ENCODE data around the gene ADCYAP1R1. TPM values are rescaled to one million over a fixed set of nuclear protein-coding genes. Genes with fewer than 3 reads are reported as not detected.
A peak's percentile ranks its signal among the peaks of the same experiment; 100 is the strongest.

The ADCYAP1R1 gene
- total RNA-seq, 1 experiment from 2014 or later, result not detected

DNA sequence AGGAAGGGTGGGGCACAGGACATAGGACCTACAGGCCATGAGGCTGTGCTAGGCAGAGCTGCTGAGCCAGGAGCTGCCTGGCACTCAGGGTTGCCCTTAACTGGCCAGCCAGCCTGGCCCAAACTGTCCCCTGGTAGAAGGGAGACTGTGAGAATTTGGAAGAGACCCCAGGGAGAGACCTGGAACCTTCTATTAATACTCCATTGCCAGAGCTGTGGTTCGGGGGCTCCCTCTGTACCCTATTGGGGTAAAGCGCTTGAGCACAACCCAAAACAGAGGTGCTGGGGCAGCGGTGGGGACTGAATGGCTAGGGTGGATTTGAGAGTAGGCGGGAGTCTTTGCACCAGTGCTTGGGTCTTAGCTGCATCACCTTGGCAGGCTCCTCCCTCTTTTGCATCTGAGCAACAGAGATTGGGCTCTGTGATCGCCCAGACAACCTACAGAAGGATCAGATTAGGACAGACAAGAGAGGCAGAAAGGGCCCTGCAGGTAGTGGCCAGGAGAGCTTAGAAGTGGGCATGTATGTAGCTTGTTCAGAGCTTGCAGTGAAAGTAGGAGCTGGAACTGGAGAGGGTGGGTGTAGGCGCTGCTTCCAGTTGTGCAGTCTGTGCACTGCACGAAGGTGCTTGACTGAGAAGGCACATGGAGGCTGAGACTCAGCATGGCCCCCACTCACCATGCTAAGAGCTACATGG lies 53.3 kb downstream of the ADCYAP1R1 start:
- DNase-seq (ENCODE audit: low read depth), result no peak

DNA sequence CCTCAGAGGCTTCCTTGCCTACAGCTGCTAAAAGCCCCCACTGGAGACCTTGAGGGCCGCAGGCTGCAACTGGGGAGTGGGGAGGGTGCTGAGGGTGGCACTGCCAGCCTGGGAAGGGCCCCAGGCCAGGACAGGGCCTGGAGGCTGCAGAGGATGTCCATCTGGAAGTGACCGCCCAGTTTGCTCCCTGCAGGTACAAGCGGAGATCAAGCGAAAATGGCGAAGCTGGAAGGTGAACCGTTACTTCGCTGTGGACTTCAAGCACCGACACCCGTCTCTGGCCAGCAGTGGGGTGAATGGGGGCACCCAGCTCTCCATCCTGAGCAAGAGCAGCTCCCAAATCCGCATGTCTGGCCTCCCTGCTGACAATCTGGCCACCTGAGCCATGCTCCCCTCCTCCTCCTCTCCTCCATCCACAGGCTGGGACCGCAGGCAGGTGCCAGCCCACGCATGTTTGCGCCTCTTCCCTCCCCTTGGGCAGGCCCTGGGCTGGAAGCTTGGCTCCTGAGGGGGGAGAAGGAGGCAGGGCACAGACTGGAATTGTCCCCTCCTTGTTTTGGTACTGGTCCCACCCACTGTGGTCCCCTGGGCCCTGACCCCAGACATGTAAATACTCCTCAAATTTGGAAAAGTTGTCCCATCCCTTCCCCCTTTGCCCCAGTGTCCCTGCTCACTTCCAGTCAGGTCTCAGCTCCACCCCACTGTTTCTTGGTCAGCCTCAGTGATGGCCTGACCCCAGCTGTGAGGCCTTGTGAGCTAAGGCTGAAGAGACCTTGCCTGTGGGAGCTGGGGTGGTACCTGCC lies 54.4 kb downstream of the ADCYAP1R1 start:
- DNase-seq (ENCODE audit: low read depth), result no peak

DNA sequence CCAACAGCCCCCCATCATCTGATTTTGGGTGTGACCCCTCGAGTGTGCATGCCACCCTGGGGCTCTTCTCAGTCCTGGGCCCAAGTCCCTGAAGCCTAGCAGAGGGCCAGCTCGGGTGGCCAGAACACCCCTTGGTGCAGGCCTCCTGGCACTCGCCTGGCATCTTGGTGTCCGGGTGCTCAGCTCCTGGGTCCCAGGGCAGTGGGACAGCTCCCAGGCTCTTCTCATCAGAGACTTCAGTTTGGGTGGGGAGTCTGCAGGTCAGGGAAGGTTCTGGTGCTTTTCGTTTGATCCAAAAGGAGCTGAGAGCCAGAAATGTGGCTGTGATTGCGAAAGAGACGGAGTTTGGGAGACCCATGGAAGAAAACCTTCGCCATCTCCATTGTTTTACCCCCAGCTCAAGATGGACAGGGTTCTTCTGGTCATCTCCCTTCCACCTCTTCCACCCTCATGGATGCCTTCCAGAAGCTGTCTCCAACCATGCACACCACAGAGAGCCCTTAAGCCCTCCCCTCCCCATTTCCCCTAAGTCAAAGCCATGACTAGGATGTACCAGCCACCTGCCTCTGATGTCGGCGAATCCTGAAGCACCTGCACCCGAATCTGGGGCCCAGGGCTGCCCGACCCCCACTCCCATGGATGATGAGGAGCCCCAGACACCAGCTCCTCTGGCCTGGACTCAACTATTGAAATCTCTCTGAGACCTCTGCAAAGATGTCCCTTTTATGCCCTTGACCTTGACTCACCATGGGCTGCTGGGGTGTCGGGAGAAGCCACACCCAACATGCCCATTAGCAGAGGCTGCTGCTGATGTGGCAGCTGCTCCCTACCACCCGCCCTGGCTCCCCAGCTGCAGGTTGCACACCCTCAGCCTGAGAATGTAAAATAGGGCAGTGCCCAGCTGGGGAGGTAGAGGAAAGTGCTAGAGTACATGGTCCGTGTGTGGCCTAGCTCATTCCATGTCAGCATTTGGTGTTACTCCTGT lies 55.3 kb downstream of the ADCYAP1R1 start:
- DNase-seq (ENCODE audit: low read depth), result no peak

DNA sequence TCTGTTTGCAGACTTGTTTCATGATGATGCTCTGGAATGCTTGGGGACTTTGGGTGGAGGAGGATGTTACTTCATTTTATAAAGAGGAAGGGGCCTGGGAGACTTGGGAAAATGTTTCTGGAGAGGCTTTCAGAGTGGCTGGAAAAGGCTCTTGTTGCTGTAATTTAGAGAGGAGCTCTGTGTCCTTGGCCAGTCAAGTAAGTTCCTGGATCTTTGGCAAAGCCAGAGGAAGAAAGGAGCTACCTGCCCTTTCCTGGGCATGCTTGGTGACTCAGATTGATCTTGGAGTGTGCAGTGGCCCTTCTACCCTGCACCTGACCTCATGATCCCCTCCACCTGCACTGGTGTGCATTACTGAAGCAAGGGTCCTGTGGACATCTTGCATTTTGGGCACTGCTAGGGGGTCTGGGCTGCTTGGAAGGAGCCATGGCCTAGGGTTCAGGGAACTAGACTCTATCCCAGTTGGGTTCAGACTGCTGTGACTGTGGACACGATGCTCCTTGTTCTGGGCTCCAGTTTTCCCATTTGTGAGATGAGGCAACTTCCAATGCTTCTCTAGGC lies 56.1 kb downstream of the ADCYAP1R1 start:
- DNase-seq (ENCODE audit: low read depth), result no peak

DNA sequence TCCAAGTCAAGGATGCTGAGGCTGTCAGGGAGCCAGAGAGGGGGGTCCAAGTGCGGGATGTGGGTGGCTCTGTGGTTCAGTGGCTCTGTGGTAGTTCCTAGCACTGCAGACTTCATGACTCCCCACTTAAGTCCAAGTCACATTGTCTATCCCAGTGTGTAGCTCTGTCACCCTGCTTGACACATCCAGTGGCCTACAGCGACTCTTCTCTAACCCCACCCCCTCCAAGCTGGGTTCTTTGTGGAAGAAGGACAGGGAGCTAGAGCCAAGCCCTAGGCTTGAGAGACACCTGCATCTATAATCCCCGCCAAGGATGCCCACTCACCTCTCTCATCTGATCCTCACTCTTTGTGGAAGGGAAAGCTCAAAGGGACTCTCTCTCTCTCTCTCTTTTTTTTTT lies 57.6 kb downstream of the ADCYAP1R1 start:
- DNase-seq (ENCODE audit: low read depth), result no peak

DNA sequence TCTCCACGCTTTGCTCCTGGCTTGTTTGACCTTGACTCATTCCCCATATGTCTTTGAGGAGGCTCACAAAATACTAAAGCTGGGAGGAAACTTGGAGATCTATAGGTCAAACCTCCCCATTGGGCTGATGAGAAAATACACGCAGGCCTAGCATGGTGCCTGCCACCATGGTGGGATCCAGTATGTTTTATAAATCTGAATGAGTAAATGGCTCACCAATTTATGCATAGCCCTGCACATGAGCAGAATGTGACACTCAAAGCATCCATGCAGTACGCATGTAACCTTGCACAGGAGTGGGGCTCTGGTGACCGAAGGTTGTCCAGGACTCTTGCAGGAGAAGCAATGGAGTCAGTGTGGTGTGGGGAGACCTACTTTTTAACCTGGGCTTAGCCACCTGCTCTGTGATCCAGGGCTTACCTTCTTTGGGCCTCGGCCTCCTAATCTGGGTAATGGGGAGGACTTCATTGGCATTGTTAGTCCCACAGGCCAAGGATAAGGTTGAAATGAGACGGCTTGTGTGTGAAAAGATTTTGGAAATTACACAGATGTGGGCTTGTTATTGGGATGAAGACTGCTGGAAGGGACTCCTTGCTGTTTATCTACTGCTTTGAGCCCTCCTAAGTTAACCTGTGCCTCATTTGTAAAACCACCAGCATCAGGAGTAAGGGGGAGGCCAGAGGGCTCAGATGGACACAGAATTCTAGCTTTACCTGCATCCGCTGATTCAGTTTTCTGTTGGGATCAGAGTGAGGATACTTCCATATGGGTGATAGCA lies 58.4 kb downstream of the ADCYAP1R1 start:
- no peak for DNase-seq (ENCODE audit: low read depth)

DNA sequence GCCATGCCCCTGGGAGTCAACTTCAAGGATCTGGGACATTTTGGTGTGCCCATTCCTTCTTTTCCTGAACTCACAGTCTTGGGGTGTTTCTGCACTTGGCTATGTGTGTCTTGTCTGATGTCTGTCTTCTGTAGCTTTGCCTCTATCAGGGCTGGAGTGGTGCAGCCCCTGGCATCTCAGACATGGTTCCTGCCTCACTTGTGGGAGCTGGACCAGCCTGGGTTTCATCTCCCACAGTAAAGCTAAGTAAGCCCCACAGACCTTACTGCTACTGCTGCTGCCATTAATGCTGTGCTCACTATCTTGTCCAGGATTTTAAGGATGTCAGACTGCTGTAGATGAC lies 59.0 kb downstream of the ADCYAP1R1 start:
- DNase-seq (ENCODE audit: low read depth), result no peak

DNA sequence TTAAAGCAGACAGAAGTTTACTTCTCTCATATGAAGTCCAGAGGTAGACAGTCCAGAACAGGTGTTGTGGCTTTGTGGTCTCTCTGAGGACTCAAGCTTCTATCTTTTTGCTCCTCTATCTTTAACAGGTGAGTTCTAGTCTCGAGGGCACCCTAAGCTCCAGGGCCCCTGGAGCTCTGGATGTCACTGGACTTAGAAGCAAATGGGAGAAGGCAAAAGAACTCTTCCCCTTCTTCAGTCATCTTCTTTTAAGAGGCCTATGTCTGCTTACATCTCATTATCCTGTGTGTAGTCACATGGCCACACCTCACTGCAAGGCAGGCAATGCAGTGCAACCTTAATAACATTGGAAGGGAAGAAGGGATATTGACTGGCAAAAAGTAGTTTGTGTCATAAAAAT lies 61.6 kb downstream of the ADCYAP1R1 start:
- DNase-seq (ENCODE audit: low read depth), result no peak

DNA sequence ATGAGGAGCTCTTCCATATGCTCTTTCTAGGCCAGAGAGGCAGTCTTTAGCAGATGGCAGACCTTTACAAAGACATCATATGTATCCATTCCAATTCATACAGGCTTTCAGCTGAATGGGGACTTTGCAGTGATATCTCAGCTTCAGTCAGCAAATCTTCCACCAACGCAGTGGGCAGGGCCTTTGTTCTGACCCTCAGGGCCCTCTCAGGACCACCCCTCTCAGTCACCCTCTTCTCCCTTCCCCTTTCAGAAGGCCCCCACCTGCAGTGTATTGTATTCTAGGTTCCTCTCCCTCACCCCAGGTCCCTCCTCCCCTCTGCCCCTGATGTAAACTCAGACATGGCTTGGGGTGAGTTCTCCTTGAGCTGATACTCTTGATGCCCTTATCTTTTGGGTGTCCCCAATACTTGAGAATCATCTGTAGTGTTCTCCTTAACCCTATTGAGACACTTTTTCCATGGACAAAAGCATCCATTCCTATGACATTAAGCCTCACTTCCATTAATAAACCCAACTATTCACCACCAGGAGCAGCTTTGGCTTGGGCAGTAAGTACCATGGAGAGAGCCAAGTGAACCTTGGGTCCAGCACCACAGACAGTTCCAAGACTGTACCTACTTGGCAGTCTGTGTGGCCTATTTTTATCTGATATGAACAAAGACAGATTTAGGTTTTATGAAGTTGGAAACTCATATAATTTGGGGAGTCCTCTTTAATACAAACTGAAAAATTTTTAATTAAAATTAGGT lies 62.7 kb downstream of the ADCYAP1R1 start:
- DNase-seq (ENCODE audit: low read depth), result peak; percentile 27

DNA sequence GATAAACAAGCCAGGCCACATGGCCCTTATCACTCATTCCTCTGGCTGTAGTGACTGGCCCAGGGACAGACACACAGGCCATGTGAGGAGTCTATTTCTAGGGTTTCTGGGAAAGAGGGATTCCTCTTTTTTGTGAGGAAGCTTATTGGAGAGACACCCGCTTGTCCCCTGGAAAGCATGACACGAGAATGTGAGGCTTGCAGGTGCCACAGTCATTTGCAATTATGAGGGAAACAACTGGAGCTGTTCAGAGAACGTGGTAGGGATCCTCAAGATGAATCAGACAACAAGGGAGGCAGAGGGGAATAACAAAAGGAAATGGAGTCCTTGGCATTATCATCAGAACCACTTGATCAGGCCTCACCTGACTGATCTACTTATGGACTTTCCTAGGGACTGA lies 64.5 kb downstream of the ADCYAP1R1 start:
- DNase-seq (ENCODE audit: low read depth), result no peak

DNA sequence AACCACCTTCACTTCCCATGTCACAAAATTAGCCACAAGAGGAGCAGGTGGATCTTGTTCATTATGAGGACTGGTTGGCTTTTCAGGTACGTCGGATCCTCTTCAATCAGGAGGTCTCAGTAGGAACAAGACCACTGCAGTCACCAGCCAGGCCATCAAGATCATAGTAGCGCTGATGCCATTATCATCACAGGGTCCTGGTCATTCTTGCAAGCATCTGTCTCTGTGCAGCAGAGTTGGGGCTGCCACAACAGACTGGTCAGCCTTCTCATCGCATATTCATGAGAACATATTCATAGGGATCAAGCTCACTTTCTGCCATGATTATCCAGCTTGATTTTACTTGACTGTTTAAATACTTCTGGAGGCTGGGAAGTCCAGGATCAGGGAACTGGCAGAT lies 67.1 kb downstream of the ADCYAP1R1 start:
- no peak for DNase-seq (ENCODE audit: low read depth)

DNA sequence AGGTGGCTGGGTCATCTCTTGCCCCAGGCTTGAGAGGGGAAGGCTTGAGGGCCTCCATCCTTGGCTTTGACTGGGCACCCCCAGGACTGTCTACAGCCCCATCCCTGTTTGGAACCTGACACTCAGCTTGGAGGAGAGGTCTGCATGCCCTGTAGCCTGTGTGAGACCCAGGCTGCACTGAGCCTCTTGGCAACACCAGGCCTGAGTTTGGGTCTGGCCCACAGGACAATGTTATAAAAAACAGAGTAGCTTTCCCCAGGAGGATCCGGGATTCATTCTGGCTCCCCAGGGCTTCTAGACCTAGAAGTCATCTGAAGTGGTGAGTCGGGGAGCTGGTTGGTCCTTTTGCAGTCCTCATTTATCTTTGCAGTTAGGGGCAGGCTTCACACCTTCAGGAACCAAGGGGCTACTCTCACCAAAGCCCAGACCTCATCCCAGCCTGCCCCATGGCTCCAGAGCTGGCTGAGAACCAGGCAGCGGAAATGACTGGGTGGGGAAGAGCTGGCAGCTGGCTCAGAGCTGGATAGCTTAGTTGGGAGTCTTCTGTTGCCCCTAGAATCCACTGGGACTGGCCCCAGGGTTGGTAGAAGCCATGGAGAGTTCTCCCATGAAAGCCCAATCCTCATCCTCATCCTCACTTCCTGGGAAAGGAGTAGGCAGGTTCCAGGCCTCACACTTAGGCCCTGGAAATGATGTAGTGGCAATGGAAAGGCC lies 68.8 kb downstream of the ADCYAP1R1 start:
- no peak for DNase-seq (ENCODE audit: low read depth)

DNA sequence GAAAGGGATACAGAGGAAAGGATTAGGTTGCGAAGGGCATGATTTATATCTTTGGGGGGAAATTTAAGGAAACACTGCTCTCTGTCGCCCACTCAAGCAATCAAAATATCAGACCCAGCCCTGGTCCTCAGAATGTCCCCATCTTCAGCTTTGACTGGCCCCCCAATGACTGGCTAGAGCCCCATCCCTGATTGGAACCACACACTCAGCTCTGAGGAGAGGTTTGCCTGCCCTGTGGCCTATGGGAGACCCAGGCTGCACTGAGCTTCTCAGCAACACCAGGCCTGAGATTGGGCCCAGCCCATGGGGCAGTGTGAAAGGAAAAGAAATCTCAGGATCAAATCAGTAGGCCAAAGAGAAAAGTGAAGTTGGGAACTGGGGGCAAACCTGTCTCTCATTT lies 69.5 kb downstream of the ADCYAP1R1 start:
- no peak for DNase-seq (ENCODE audit: low read depth)

DNA sequence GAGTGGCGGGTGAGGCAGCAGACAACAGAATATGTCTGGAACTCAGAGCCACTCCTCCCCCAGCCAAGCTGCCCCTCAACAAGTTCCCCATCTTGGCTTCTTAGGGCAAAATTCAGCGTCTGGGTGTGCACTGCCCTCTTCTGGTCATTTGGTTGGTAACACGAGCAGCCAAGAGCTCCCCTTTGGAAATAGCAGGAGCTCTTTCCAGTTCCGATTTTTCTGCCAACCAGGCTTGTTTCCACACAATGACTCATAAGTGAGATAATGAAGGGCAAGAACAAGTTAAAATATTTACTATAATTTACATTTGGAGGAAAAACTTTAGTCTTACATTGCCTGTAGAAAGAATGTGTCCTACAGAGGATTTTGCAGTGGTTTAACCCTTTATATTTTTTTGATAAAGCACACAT lies 70.5 kb downstream of the ADCYAP1R1 start:
- peak; percentile 76 for DNase-seq (ENCODE audit: low read depth)

DNA sequence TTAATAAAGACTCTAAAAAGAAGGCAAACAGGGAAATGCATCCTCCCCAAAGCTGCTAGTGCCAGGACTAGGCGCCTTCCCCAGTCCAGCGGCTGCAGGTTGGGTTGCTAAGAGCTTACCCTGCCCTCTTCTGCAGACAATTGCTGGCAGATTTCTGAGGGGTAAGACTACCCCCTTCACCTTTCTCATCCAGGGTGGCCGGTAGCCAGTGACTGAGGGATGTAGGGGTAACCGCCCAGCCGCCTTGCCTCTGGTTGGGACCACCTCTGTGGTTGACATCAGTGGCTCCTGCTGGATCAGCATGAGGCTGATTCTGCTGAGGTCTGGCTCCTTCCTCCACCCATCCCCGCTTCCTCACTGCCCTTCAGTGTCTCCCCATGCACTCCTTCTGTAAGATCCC lies 71.2 kb downstream of the ADCYAP1R1 start:
- no peak for DNase-seq (ENCODE audit: low read depth)

DNA sequence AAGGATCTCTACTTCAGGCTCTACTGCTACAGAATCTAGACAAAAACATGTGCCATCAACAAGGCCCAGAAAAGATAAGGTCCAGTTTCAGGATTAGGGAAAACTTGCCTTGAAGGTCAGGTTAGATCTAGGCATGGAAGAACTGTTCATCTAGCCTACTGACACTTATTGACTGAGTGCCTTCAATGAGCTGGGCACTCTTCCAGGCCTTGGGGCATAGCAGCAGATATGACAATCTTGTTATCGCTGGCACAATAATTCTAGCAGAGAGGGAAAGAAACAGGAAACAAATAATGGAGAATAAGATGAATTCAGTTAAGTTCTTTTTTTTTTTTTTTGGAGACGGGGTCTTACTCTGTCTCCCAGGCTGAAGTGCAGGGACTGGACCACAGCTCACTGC lies 71.6 kb downstream of the ADCYAP1R1 start:
- DNase-seq (ENCODE audit: low read depth), result no peak

DNA sequence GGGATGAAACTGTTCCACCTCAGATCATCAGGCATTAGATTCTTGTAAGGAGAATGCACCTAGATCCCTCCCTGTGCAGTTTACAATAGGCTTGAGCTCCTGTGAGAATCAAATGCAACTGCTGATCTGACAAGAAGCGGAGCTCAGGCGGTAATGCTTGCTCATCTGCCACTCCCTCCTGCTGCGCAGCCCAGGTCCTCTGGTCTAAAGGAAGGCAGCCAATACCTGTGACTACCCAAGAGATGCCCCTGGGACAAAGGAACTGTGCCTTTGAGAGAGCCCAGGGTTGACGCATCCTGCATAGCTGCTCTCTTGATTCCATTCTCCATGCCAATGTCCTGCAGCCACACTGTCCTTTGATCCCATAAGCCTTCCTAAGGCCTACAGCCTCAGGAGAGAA lies 73.1 kb downstream of the ADCYAP1R1 start:
- DNase-seq (ENCODE audit: low read depth), result no peak

DNA sequence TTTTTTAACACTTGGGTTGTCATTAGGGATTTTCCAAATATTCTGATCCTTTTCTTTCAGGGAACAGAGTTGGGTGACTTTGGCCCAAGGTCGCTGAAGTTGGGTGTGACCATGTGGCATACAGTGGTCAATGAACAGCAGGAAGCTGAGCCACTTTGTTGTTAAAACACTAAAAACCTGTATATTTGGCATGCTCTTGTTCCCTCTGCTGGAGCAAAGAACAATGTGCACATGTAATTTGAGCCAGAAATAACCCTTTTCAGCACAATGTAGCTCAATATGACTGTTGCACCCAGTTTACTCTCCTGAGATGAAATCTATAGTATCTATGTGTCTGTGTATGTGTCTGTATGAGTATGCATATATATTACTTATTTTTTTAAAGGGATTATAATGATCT lies 74.9 kb downstream of the ADCYAP1R1 start:
- DNase-seq (ENCODE audit: low read depth), result peak; percentile 22

DNA sequence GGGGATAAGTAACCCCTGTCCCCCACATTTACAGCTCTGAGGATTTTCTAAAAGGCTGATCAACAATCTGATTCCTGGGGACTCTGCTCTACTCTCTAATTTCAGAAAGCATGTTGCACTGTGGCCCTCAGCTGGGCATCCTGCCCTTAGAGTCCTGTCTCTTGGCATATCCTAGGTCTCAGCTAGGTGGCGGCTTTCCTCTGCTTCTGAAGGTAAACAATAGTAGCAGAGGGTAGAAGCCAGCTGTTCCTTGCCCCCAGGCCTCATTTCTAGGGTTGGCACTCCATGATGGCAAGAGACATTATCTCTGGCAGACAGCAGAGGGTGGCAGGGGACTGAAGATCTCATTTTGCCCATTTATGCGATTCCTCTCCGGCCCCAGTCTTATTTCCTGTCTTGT lies 77.0 kb downstream of the ADCYAP1R1 start:
- peak; percentile 18 for DNase-seq (ENCODE audit: low read depth)

DNA sequence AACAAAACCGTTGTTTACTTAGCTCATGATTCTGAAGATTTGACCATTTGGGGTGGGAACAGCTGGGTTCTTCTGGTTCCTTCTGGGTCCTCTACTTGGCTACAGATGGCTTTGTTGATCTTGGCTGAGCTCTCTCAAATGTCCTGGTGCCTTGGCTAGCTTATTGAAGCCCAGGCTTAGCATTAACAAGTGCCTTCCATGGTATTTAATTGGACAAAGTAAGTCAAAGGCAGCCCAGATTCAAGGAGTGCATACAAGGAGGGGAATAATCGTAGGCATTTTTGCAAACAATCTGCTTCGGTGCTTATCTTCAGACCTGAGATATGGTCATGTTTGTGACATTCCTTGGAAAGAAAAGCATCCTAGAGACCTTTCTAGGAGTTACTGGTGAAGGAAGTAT lies 81.4 kb downstream of the ADCYAP1R1 start:
- DNase-seq (ENCODE audit: low read depth), result no peak
